COLO829 (cell line): ENCODE results near the gene KLHL18.
"Not testable (repeated sequence)": the region's sequence is repeated elsewhere in the genome, so short reads cannot be mapped to it uniquely, and the experiment has no call there.

Experiments
- DNase-seq: peaks from one replicate; pipeline ENCODE4 v3.0.0; 2012; ENCODE audit warnings: low spot score

Gene KLHL18

DNA sequence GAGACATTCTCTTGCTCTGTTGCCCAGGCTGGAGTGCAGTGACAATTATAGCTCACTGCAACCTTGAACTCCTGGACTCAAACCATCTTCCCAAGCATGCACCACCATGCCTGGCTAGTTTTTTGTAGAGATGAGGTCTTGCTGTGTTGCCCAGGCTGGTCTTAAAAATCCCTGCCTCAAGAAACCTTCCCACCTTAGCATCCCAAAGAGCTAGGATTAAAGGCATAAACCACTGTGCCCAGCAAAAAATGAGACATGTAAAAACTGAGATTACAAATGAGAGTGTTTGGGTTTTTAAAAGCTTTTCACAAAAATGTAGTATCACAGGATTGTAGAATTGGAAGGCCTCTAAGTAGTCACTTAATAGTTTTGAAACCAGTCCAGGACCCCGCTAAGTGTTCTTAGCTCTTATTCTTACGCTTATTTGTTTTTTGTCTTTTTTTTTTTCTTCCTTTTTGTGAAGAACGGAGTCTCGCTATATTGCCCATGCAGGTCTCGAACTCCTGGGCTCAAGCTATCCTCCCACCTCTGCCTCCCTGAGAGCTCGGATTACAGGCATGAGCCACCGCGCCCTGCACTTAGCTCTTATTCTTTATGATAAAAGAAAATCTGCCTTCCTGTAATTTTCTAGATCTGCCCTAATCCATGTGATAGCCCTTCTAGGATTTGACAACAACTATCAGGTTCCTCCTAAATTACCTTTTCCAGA lies 31.5 kb downstream of the KLHL18 start:
- no peak for DNase-seq

DNA sequence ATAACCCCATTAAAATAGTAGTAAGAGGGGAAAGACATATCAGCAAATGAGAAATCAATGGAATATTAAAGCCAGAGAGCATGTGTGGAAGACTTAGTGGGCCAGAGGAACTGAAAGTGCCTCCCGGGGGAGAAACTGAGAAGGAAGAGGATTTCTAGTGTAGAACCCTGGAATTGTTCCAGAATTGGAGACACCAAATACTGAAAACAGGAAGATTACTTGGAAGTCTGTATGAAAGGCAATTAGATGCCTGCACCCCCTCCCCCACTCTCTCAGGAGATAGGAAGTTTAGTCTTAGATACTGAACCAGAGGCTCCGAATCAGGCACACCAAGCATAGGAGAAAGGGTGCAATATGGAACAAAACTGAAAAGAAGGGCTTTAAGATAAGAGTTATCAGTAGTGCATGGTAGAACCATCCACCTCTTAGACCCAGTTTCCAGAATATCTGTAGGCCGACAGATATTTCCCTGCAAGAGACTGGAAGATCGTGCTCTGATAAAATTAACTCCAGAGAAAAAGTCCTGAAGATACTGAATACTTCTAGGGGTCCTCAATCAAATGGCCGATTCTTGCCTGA lies 32.4 kb downstream of the KLHL18 start:
- no peak for DNase-seq

DNA sequence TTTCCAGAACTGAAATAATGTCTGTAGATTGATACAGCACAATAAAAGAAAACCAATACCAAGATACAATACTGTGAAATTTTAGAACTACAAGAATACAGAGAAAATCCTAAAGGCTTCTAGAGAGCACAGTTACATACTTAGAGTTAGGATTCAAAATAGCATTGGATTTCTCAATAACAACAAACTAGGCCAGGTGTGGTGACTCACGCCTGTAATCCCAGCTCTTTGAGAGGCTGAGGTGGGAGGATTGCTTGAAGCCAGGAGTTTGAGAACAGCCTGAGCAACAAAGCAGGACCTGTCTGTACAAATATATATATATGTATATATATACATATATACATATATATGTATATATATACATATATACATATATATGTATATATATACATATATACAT lies 33.4 kb downstream of the KLHL18 start:
- DNase-seq = not testable (repeated sequence)

DNA sequence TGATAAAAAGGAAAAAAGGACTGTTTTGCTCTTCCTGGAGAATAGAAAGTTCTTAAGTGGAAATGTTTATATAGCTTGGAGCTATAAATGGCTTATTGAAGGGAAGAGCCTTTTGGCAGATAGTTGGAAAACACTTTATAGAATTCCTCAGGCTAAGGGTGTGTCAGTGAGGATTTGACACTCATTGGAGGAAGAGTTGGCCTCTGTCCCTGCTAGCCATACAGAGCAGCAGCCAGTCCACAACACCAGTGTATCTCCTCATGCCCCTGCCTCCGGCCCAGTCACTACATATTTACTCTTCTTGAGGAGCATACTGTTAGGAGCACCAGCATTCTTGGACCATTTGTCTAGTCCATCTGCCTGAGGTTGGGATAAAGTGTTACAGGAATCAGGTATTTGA lies 36.2 kb downstream of the KLHL18 start:
- DNase-seq = peak; percentile 28

DNA sequence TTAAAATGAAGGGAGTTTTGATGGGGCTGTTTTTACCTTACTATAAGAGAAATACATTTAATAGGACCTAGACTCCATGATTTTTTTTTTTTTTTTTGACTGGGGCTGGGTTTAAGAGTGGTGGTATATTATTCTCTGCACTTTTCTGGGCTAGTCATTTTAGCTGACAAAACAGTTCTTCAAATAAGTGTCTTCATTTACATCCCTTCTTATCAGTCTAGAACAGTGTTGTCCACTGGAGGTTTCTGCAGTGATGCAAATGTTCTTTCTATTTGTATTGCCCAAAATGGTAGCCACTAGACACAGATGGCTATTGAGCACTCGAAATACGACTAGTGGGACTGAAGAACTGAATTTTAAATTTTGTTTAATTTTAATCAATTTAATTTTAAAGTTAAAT lies 37.2 kb downstream of the KLHL18 start:
- no peak for DNase-seq

DNA sequence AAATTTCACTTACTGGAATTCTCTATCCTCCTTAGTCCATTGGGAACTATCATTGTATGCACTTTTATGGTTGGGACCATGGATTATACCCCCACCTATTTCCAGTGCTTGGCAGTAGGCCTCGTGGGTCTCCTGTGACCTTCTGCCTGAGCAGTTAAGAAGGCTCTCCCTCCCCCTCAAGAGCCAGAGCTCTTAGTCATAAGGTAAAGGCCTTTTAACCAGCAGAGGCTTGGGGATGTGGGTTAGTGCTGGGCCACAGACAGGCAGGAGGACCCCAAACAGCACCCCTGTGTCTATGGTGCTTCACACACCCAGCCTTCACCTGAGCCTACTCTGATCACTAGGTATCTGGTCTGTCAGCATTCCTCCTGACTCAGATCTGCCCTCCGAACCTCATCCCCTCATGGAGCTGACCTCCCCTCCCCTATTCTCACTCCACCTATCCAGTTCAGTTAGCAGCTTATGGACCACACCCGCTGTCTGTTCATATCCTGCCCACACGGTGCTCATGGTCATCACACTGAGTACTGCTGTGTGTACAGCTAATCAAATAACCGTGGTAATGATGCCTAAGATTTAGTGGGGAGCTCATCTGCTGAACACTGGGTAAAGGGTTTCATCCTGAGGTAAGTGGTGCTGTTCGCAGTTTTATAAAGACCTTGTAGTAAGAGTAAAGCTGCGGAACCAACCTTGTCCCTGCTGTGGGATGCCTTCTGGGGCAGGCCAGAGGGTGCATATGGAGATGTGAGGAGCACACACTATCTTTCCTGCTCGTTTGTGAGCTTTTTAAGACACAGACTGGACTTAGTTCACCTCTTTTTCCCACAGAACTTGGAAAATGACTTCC lies 40.9 kb downstream of the KLHL18 start:
- no peak for DNase-seq

- peak; percentile 80 for DNase-seq
Measured at GRCh38 chr3:47324278-47324865, 41.6 kb downstream of the KLHL18 start.

GRCh38 chr3:47333907-47334306 lies 51.2 kb downstream of the KLHL18 start:
- no peak for DNase-seq

DNA sequence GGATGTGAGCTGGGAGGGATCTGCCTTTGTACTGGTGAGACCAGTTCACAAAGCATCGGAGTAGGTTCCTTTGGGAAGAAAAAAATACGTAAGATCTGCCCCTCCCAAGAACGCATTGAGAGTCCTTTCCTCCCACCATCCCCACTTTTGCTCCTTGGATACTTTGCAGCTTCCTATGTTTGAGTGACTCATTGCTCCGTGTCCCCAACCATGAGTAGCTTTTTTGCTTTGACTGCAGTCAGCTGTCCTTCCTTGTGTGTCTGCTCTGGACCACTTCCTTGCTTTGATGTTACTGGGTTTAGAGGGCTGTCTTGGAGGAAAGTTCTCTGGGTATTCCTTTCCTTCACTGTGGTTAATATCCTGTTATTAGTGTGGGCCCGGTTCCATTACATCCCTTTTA lies 54.9 kb downstream of the KLHL18 start:
- no peak for DNase-seq

DNA sequence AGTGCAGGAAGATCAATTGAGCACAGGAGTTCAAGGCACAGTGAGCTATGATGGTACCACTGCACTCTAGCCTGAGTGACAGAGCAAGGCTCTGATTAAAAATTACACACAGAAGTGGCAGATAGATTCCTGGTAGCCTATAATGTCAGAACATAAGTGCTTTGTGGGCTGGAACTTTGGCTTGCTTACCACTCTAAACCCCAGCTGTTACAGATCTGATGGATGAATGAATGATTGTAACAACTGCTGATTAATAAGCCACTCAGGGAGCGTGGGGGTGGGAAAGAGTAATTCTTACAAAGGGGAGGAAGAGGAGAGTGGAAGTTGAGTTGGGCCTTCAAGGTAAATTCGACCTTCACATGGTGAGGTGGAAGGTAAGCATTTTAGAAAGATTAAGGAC lies 57.2 kb downstream of the KLHL18 start:
- DNase-seq = no peak

- no peak for DNase-seq
Measured at GRCh38 chr3:47340866-47341265, 58.1 kb downstream of the KLHL18 start.

DNA sequence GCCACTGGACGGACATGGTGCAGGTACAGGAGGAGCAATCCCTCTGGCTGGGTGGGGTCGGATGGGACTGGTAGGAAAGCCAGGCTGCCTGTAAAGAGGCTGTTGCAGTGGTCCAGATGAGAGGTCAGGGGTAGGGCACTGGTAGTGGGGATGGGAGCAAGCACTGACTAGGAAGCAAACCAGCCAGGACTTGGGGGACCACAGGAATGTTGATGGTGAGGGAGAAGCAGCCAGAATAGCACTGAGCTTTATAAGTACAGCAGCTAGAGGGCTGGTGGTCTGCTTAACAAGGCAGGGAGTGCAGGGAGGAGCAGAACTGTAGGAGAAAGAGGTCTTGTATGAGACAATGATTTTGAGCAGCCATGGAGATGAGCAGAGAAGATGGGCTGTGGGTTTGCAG lies 59.4 kb downstream of the KLHL18 start:
- DNase-seq = no peak

DNA sequence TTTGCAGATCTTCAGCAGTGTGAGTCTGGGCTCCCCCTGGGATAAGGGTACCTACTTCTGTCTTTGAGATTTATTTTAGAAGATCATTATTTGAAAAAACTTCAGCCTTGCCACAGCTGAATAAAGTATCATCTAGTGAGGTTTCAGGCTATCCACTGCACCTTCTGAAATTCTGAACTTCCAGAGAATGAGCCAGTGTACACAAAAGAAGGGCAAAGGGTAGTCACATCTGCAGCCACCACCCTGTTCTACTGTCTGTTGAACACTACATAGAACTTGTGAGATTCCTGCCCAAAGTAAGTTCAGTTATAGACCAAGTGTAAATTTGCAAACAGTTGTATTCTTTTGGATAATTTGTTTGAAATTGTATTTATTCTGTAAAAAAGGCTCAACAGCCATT lies 60.1 kb downstream of the KLHL18 start:
- DNase-seq = no peak

DNA sequence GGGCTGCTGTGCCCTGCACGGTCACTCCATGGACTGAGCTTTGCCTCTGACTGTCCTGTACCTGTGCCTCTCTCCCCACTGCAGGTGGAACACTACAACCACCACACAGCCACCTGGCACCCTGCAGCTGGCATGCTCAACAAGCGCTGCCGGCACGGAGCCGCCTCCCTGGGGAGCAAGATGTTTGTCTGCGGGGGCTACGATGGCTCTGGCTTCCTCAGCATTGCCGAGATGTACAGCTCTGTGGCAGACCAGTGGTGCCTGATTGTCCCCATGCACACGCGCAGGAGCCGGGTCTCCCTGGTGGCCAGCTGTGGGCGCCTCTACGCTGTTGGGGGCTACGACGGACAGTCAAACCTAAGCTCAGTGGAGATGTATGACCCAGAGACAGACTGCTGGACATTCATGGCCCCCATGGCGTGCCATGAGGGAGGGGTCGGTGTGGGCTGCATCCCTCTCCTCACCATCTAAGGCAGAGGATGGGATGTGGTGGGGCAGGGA lies 60.8 kb downstream of the KLHL18 start:
- DNase-seq = no peak

- DNase-seq = no peak
Measured at GRCh38 chr3:47344971-47345370, 62.2 kb downstream of the KLHL18 start.

DNA sequence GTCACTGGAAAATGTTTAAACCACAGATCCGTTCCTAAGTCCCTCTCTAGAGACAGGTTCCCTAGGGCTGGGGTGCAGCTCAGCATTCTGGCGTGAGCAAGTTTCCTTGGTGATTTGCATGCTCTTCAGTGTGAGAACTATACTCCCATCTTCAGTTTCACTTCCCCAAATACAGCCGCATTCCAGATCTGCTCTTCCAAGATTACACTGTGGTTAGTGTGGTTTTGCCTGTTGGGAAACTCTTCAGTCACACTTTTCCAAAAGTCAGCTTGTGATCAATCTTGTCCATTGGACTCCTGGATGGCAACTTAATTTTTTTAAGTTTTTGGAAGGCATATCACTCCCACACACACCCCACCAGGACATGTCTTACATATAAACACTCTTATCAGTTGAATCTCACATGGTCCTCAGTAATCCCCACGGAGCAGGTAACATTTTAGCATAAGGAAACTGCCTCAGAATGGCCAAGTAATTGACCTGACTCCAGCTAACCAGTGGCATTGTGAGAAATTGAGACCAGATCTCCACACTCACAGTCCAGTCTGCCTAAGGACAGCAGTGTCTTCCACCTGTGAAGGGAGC lies 64.6 kb downstream of the KLHL18 start:
- no peak for DNase-seq

DNA sequence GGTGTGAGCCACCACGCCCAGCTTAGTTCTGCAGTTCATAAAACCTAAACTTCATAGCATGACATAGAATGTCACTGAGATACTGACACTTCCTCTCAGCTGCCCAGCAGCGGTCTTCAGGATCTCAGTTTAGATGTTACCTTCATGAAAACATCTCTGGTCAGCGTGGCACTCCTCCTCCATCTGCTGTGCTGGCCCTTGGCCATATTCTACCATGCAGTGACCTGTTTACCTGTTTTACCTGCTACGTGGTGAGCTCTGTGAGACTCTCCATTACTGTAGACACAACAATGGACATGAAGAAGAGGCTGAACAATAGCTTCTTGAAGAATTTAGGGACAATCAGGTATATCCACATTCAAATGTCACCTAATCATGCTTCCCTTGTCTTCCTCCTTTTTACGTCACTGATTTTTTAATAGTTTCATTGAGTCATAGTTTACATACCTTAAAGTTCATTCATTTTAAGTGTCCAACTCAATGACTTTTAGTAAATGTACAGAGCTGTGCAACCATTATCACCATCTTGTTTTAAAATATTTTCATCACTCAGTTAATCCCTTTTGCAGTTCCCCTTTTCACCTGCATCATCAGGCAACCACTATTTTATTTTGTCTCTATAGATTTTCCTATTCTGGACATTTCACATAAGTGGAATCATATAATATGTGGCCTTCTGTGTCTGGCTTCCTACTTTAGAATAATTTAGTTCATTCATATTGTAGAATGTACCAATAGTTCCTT lies 65.8 kb downstream of the KLHL18 start:
- DNase-seq = no peak

DNA sequence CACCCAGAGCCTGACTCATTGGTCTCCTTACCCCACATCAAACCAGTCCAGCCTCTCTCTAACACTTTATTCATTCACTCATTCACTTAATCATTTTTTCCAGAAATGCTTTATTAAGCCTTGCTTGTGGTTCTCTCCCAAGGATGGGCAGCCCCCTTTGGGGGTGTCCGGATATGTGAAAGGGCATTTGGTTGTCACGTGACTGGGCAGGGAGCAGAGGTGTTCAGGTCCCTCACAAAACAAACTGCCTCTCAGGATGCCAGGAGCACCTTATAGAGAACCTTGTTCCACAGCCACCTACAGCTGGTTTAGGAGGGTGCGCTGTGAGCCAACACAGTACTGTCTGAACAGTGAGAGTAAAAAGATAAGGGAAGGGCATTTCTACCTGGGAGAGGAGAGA lies 72.3 kb downstream of the KLHL18 start:
- DNase-seq = no peak

GRCh38 chr3:47356201-47356600 lies 73.5 kb downstream of the KLHL18 start:
- no peak for DNase-seq

DNA sequence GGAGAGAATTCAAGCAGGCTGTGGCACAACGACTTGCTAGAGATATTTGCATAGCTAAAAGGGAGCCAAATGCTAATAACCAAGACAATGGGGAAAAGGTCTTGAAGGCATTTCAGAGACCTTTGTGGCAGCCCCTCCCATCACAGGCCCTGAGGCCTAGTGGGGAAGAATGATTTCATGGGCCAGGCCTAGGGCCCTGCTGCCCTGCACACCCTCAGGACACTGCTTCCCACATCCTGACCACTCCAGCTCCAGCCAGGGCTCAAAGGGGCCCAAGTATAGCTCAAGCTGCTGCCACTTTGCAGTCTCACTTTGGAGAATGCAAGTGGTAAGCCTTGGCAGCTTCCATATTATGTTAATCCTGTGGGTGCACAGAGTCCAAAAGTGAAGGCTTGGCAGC lies 76.6 kb downstream of the KLHL18 start:
- no peak for DNase-seq

DNA sequence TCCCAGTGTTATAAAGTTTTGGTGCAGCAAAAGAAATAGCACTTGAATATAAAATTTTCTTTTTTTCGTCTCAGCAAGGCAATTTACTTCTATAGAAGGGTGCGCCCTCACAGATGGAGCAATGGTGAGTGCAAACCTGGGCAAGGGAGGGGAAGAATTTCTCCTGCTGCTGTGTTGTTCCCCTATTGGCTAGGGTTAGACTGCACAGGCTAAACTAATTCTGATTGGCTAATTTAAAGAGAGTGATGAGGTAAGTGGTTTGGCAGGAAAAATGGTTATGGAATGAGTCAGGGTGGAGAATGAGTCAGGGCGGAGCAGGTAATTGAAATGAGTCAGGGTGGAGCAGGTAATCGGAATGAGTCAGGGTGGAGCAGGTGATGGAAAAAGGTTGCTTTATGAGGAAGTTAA lies 77.4 kb downstream of the KLHL18 start:
- not testable (repeated sequence) for DNase-seq

DNA sequence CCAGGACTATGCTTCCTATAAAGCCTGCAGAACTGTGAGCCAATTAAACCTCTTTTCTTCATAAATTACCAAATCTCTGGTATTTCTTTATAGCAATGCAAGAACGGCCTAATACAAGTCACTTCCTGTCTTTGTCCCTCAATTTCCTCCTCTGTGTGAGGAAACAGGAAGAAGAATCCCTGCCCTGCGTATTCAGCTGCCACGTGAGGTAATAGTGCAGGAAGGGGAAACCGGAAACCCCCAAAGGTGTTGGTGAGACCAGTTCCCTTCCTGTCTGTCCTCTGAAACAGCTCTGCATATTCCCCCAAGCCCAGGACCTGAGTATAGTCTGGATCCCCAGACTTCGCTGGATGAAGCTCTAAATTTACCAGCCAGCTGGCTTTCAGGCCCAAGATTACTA lies 80.0 kb downstream of the KLHL18 start:
- no peak for DNase-seq
